ENCODE measurements around the gene C17orf75. TPM values are rescaled to one million over a fixed set of nuclear protein-coding genes. Genes with fewer than 3 reads are reported as not detected.
"Not testable (repeated sequence)": the region's sequence is repeated elsewhere in the genome, so short reads cannot be mapped to it uniquely, and the experiment has no call there.

The C17orf75 gene
- total RNA-seq, 2 donors from 2014 or later: 12.1 to 14.8 TPM

DNA sequence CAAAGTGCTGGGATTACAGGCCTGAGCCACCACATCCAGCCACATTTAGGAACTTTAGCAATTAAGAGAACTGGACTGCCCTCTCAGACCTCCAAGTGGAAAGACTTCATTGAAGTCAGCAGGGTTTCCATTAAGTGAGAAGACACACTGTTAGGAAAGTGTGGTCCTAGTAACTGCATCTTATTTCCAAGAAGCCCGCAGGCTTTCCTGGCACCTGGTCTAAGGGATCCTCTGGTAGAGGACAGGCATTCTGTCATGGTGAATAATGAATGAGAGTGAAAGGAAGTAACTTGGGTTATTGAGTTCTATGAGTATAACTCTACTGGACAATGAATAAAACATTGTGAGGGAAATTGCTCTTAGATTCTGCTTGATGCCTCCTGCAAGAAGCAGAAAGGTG, 14.1 kb downstream of the C17orf75 start:
- H3K4me3 Mint-ChIP-seq: no peak overlapping the region
- no peak for ATAC-seq (replicated peaks)
- H3K36me3 Mint-ChIP-seq (ENCODE audit: low read depth): peaks cover 1% of the 10 kb centered on the region
- H3K27ac Mint-ChIP-seq: no peak overlapping the region
- no peaks in the 10 kb centered on the region for H3K27me3 Mint-ChIP-seq
- no peaks in the 10 kb centered on the region for H3K9me3 Mint-ChIP-seq
- H3K4me1 Mint-ChIP-seq: peaks cover 22% of the 10 kb centered on the region

DNA sequence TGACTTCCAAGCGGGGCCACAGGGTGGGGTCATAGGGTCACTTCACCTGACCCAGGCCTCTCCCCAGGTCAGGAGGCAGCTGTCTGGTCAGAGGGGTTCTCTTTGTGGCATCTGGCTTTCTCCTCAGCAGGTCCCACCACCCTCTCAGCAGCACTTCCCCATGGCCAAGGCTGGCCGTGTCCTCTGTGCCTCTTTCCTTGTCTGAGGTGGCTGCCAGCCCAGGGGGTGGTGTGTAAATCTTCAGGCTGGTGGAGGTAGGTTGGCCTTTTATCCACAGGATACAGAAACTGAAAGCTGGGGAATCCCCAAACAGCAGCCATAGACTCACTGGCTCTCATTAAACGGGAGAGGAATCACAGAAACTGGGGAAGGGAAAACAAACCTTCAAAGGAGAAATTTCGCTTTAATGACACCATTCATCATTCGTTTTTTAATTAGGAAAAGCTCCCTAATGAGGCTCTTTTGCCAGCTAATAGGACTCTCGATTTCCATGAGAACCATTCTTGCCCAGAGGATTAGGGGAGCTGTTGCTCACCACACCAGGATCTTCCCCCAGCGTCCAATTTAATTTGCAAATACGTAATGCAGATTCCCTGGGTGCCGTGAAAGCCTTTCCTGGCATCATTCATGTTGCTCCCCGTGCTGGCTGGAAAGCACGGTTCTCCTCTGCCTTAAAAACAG, 18.0 kb downstream of the C17orf75 start:
- peaks cover 4% of the 10 kb centered on the region for H3K4me1 Mint-ChIP-seq
- ATAC-seq (replicated peaks): peak; percentile 77
- H3K36me3 Mint-ChIP-seq (ENCODE audit: low read depth): no peaks in the 10 kb centered on the region
- no peaks in the 10 kb centered on the region for H3K27me3 Mint-ChIP-seq
- H3K4me3 Mint-ChIP-seq: peak overlapping the region; percentile 45
- H3K27ac Mint-ChIP-seq: peak overlapping the region; percentile 79
- H3K9me3 Mint-ChIP-seq: no peaks in the 10 kb centered on the region

DNA sequence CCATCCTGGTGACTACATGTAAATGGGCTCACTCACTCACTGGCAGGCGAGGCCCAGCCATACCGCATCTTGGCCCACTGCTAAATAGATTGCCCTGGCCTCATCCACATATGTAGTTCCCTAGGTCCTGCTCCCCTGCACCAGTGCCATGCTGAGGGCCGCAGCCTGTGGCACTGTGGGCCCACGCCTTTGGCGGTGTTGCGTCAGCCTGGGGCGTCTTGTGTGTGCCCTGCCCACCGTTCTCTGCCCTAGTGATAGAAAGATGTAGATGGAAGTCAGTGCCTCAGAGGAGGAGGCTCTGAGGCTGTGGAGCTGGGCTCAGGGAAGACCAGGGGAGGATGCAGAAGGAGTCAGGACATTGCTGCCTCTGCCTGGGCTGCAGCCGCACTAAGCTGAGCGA, 18.9 kb downstream of the C17orf75 start:
- peak overlapping the region; percentile 22 for H3K4me3 Mint-ChIP-seq
- ATAC-seq (replicated peaks): no peak
- no peaks in the 10 kb centered on the region for H3K9me3 Mint-ChIP-seq
- H3K36me3 Mint-ChIP-seq (ENCODE audit: low read depth): no peaks in the 10 kb centered on the region
- peaks cover 4% of the 10 kb centered on the region for H3K4me1 Mint-ChIP-seq
- H3K27me3 Mint-ChIP-seq: no peaks in the 10 kb centered on the region
- H3K27ac Mint-ChIP-seq: no peak overlapping the region

DNA sequence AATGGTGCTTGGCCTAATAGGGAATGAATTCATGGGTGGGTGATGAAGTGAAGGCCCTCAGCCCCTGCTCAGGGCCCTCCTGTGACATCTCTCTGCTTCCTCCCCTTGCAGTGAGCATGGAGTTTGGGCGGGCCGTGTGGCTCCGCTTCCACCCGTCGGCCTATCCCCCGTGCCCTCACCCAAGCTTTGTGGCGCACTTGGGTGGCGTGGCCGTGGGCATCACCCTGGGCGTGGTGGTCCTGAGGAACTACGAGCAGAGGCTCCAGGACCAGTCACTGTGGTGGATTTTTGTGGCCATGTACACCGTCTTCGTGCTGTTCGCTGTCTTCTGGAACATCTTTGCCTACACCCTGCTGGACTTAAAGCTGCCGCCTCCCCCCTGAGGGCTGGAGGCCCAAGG, 21.1 kb downstream of the C17orf75 start:
- no peak overlapping the region for H3K27ac Mint-ChIP-seq
- H3K4me3 Mint-ChIP-seq: no peak overlapping the region
- H3K4me1 Mint-ChIP-seq: peaks cover 4% of the 10 kb centered on the region
- H3K27me3 Mint-ChIP-seq: peaks cover 5% of the 10 kb centered on the region
- H3K9me3 Mint-ChIP-seq: no peaks in the 10 kb centered on the region
- no peak for ATAC-seq (replicated peaks)
- H3K36me3 Mint-ChIP-seq (ENCODE audit: low read depth): no peaks in the 10 kb centered on the region

DNA sequence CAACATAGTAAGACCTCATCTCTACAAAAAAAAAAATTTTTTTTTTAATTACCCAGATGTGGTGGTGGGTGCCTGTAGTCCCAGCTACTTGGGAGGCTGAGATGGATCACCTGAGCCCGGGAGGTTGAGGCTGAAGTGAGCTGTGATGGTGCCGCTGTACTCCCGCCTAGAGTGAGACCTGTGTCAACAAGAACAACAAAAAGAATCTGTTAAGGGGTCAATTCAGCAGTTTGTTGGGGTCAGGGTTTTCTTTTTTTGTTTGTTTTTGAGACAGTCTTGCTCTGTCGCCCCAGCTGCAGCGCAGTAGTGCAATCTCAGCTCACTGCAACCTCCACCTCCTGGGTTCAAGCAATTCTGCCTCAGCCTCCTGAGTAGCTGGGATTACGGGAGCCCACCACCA, 21.9 kb downstream of the C17orf75 start:
- not testable (repeated sequence) for H3K9me3 Mint-ChIP-seq; H3K27ac Mint-ChIP-seq; H3K36me3 Mint-ChIP-seq (ENCODE audit: low read depth); H3K4me3 Mint-ChIP-seq; ATAC-seq (replicated peaks); H3K4me1 Mint-ChIP-seq; H3K27me3 Mint-ChIP-seq

DNA sequence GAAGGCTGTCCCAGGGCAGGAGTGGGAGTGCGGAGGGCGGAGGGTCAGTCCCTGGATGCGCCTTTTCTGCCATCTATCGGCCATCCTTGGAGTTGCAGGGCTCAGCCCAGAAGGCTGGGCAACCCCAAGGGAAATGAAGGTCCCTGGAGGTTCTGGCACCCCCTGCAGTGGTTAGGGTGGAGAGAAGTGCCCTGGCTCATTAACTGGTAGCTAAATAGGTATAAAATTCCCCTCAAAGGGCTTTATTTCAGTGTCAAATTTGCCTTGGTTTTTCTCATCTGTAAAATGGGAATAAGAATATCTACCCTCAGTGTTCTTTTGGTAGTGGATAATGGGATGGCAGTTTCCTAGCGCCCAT, 22.4 kb downstream of the C17orf75 start:
- no peak overlapping the region for H3K27ac Mint-ChIP-seq
- peak; percentile 93 for ATAC-seq (replicated peaks)

DNA sequence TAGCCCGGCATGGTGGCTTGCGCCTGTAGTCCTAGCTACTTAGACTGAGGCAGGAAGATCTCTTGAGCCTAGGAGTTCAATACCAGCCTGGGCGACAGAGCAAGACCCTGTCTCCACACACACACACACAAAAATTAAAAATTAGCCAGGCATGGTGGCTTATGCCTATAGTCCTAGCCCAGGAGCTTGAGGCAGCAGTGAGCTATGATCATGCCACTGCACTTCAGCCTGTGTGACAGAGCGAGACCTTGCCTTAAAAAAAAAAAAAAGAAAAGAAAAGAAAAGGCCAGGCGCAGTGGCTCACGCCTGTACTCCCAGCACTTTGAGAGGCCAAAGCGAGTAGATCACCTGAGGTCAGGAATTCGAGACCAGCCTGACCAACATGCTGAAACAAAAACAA, 23.9 kb downstream of the C17orf75 start:
- ATAC-seq (replicated peaks): no peak
- no peak overlapping the region for H3K27ac Mint-ChIP-seq
- H3K4me1 Mint-ChIP-seq: no peaks in the 10 kb centered on the region
- H3K4me3 Mint-ChIP-seq: peak overlapping the region; percentile 69
- H3K36me3 Mint-ChIP-seq (ENCODE audit: low read depth): no peaks in the 10 kb centered on the region
- no peaks in the 10 kb centered on the region for H3K9me3 Mint-ChIP-seq
- H3K27me3 Mint-ChIP-seq: peaks cover 8% of the 10 kb centered on the region

More for the DNA sequence above, 22.4 kb downstream of the C17orf75 start:
- H3K27me3 Mint-ChIP-seq: peaks cover 8% of the 10 kb centered on the region
- H3K9me3 Mint-ChIP-seq: no peaks in the 10 kb centered on the region
- no peaks in the 10 kb centered on the region for H3K36me3 Mint-ChIP-seq (ENCODE audit: low read depth)
- H3K4me3 Mint-ChIP-seq: peak overlapping the region; percentile 69
- H3K4me1 Mint-ChIP-seq: peaks cover 4% of the 10 kb centered on the region

DNA sequence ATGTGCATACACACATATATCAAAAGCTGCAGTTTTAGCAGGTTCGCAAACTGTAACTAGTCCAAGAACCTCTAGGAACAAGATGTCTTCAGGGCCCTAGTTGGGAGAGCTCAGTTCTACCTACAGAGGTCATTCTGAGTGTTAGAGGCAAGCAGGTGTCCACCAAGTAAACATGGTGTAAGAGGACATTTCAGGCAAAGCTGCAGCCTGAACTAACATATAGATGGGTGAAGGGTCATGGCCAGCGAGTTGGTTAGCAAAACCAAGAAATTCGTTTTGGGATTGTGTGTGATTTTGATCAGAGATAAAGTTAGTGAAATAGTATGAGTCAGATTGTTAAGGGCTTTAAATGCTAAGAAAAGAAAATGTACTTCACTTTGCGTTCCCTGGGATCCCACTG, 24.6 kb downstream of the C17orf75 start:
- Mint-ChIP-seq H3K27ac (no peak overlapping the region), H3K27me3 (peaks cover 8% of the 10 kb centered on the region), H3K36me3 (ENCODE audit: low read depth) (no peaks in the 10 kb centered on the region), H3K4me1 (no peaks in the 10 kb centered on the region), H3K4me3 (no peak overlapping the region), H3K9me3 (no peaks in the 10 kb centered on the region)
- ATAC-seq (replicated peaks): no peak

DNA sequence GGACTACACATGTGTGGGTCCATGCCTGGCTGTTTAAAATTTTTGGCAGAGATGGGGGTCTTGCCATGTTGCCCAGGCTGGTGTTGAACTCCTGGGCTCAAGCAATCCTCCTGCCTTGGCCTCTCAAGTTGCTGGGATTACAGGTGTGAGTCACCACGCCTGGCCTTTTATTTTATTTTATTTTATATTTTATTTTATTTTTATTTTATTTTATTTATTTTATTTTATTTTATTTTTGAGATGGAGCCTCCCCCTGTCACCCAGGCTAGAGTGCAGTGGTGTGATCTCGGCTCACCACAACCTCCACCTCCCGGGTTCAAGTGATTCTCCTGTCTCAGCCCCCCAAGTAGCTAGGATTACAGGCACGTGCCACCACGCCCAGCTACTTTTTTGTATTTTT, 25.3 kb downstream of the C17orf75 start:
- not testable (repeated sequence) for H3K4me3 Mint-ChIP-seq; H3K36me3 Mint-ChIP-seq (ENCODE audit: low read depth); H3K4me1 Mint-ChIP-seq; H3K27me3 Mint-ChIP-seq; ATAC-seq (replicated peaks); H3K9me3 Mint-ChIP-seq; H3K27ac Mint-ChIP-seq

DNA sequence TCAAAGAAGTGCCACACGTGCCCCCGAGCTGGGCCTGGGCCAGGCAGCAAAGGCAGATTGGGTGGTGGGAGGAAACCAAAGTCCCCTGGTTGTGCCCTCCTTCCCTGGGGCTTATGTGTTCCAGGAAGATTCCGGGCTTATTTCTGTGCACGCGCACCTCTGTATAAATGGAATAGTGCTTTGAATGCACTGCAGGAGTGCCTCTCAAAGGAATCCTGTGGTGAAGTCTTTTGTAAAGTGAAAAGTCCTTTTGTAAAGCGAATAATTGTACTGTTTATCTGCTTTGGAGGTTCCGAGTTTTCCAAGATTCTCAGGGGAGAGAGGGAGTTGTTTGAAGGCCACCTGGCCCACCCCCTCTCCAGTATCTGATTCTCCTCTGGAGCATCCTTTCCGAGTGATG, 26.8 kb downstream of the C17orf75 start:
- H3K27me3 Mint-ChIP-seq: peaks cover 8% of the 10 kb centered on the region
- no peak overlapping the region for H3K4me3 Mint-ChIP-seq
- no peaks in the 10 kb centered on the region for H3K4me1 Mint-ChIP-seq
- no peak overlapping the region for H3K27ac Mint-ChIP-seq
- no peaks in the 10 kb centered on the region for H3K36me3 Mint-ChIP-seq (ENCODE audit: low read depth)
- ATAC-seq (replicated peaks): no peak
- no peaks in the 10 kb centered on the region for H3K9me3 Mint-ChIP-seq

DNA sequence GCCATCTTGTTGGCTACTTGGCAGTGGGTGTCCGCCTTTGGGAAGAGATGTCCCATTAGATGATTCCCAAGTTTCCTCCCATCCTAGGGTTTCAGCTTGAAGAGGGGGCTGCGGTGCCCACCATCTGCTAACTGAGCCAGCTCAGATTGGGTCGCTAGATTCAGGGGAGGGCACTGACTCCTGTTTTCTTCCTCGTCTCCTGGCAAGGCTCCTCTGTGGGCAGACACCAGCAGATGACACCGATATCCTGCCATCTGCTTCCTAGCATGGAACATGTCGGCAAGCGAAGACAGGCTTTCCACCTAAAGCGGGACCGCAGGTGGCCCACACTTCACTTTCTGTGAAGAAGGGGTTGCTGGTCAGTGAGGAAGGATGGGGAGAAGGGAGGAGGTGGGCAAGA, 27.3 kb downstream of the C17orf75 start:
- no peak overlapping the region for H3K27ac Mint-ChIP-seq
- H3K9me3 Mint-ChIP-seq: no peaks in the 10 kb centered on the region
- H3K4me3 Mint-ChIP-seq: no peak overlapping the region
- no peaks in the 10 kb centered on the region for H3K4me1 Mint-ChIP-seq
- no peak for ATAC-seq (replicated peaks)
- H3K36me3 Mint-ChIP-seq (ENCODE audit: low read depth): no peaks in the 10 kb centered on the region
- H3K27me3 Mint-ChIP-seq: peaks cover 11% of the 10 kb centered on the region

DNA sequence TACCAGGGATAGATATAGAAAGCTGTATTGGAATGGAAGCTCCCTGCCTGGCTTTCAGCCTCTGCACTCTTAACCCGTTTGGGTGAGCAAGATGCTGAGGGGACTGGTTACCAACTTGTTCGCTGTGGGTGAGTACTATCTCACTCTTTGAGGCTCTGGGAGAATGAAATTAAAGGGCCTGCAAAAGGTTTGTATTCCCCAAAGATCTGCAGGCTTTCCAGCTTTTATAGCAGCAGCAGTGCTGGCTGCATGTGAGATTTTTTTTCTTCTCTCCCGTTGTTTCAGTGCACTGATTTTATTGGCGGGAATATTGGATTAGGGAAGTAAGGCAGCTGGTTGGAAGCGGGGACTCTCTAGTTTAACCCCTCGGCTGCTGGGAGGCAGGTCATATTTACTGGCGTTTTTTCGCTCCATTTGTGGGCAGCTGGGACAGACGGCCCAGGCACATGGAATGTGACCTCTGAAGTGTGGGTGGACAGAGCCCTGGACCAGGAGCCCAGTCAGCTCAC, 30.9 kb downstream of the C17orf75 start:
- H3K9me3 Mint-ChIP-seq: no peaks in the 10 kb centered on the region
- H3K36me3 Mint-ChIP-seq (ENCODE audit: low read depth): no peaks in the 10 kb centered on the region
- peaks cover 7% of the 10 kb centered on the region for H3K27me3 Mint-ChIP-seq
- H3K4me3 Mint-ChIP-seq: no peak overlapping the region
- no peaks in the 10 kb centered on the region for H3K4me1 Mint-ChIP-seq
- ATAC-seq (replicated peaks): no peak
- H3K27ac Mint-ChIP-seq: no peak overlapping the region

DNA sequence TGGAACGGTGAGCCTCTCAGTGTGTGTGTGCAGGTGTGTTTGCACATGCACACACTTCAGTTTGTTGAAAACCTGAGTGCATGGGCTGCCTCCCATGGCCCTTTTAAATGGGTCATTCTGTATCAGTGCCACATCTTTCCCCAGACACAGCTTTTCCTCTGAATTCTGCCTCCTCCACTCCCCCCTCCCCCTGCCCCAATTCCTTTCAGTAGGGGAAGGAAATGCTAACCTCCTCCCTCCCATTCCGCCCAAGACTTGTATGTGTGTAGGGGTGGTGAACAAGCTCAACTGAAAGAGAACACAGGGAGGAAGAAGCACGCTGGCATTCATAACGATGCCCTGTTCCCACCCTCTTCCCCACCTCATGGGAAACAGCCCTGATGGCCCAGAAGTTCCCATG, 34.3 kb downstream of the C17orf75 start:
- Mint-ChIP-seq H3K27me3 (peaks cover 4% of the 10 kb centered on the region), H3K9me3 (no peaks in the 10 kb centered on the region), H3K27ac (no peak overlapping the region), H3K4me3 (no peak overlapping the region), H3K36me3 (ENCODE audit: low read depth) (no peaks in the 10 kb centered on the region), H3K4me1 (no peaks in the 10 kb centered on the region)
- no peak for ATAC-seq (replicated peaks)

DNA sequence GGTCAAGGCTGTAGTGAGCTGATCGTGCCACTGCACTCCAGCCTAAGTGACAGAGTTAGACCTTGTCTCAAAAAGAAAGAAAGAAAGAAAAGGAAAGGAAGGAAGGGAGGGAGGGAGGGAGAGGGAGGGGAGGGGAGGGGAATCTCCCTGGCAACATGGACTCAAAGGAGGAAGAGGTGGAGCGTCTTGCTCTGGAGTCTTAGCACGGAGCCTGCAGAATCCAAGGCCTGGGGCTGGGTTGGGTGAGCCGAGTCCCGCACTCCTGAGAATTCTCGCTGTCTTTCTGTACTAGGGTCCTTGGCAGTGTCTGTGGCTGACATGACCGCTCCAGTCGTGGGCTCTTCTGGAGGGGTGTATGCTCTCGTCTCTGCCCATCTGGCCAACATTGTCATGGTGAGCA, 36.9 kb downstream of the C17orf75 start:
- Mint-ChIP-seq H3K9me3 (no peaks in the 10 kb centered on the region), H3K27ac (no peak overlapping the region), H3K36me3 (ENCODE audit: low read depth) (no peaks in the 10 kb centered on the region), H3K4me3 (no peak overlapping the region), H3K4me1 (no peaks in the 10 kb centered on the region), H3K27me3 (peaks cover 3% of the 10 kb centered on the region)
- no peak for ATAC-seq (replicated peaks)

DNA sequence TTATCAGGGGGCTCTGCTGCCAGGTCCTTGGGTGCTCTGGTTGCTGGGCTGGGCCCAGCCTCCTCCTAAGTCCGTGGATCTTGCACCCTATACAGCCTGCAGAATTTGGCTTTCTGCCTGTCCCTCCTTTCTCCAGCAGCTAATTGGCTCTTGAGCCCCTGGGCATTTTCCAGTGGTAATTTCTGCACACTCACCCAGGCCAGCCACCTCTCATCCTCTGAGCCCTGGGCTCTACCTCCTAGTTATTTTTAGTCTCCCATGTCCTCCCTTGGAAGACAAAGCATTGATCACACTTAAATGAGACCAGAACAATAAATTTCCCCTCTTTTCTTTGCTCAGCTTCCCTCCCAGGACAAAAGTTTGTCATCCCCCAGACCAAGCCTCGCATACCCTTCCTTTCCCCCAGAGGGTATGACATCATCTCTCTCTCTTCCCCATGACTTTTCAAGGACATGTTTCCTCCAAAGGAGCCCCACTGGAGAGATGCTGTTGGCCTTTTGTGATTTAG, 38.1 kb downstream of the C17orf75 start:
- Mint-ChIP-seq H3K27me3 (no peaks in the 10 kb centered on the region), H3K36me3 (ENCODE audit: low read depth) (no peaks in the 10 kb centered on the region), H3K9me3 (no peaks in the 10 kb centered on the region), H3K4me3 (no peak overlapping the region), H3K4me1 (no peaks in the 10 kb centered on the region), H3K27ac (peak overlapping the region; percentile 62)
- ATAC-seq (replicated peaks): no peak

All from activated T-helper 17 cell treated with anti-CD3 and anti-CD28 coated beads, Interleukin-2, amount 50 U/mL, for 72 hours (primary cell).